Bronchial epithelial cell (primary cell): ENCODE results near the gene IL2RA. TPM values are rescaled to one million over a fixed set of nuclear protein-coding genes. Genes with fewer than 3 reads are reported as not detected.

Source experiments
- DNase-seq: peaks from one replicate; pipeline ENCODE4 v3.0.0-alpha.2; 2010; ENCODE audit warnings: low read depth
- FAIRE-seq: peaks from 2 replicates; lab custom pipeline; 2011; peaks lifted over from hg19 to GRCh38; lab: Jason Lieb, UNC
- H3K27me3 ChIP-seq: 2 replicates; pipeline ENCODE4 v1.5.1; 2011; ENCODE audit warnings: low read length; ENCODE audit not compliant: control insufficient read depth, insufficient read depth
- H3K36me3 ChIP-seq: 2 replicates; pipeline ENCODE4 v1.5.1; 2011; ENCODE audit warnings: low read length; ENCODE audit not compliant: control insufficient read depth, insufficient read depth
- H3K4me3 ChIP-seq: 2 replicates; pipeline ENCODE4 v1.5.1; 2011; ENCODE audit warnings: mild to moderate bottlenecking, low read depth, low read length, control low read depth
- CTCF ChIP-seq: IDR thresholded peaks from 2 replicates; pipeline ENCODE4 v1.5.1; 2011; ENCODE audit warnings: mild to moderate bottlenecking, moderate library complexity, low read length, control low read depth, inconsistent platforms; ENCODE audit not compliant: insufficient read depth, severe bottlenecking
- total RNA-seq: library from RNA; depleted of rRNA; stranded (reverse); fragments of >200 nt; gene quantifications from 2 replicates; pipeline ENCODE4 v1.2.1, GENCODE V29; 2014

Gene IL2RA
- total RNA-seq, 1 donor from 2014 or later: not detected

GRCh38 chr10:5981529-5981928, 80.6 kb downstream of the IL2RA start:
- FAIRE-seq: no peak
- Histone ChIP-seq H3K36me3 (no peaks in the 10 kb centered on the region), H3K27me3 (no peaks in the 10 kb centered on the region), H3K4me3 (no peak overlapping the region)
- DNase-seq: no peak
- TF ChIP-seq CTCF: no peak

GRCh38 chr10:5978230-5978489, 84.0 kb downstream of the IL2RA start:
- DNase-seq (no peak), FAIRE-seq (no peak)
- peak overlapping the region; percentile 89 for H3K4me3 ChIP-seq
- H3K36me3 ChIP-seq: no peaks in the 10 kb centered on the region
- H3K27me3 ChIP-seq: no peaks in the 10 kb centered on the region
- TF ChIP-seq CTCF: no peak

GRCh38 chr10:5977471-5978229, 84.5 kb downstream of the IL2RA start, which contains the start of gene IL15RA:
Gene IL15RA (minus strand): TSS chr10:5977543. CDS start chr10:5977492, 51 bp downstream.
- H3K27me3 ChIP-seq: no peaks in the 10 kb centered on the region
- TF ChIP-seq CTCF: no peak
- H3K36me3 ChIP-seq: no peaks in the 10 kb centered on the region
- DNase-seq (peak; percentile 56), FAIRE-seq (no peak)
- H3K4me3 ChIP-seq: peak within 1 kb of the TSS; percentile 89

- peak overlapping the region; percentile 89 for H3K4me3 ChIP-seq
- no peaks in the 10 kb centered on the region for H3K36me3 ChIP-seq
- H3K27me3 ChIP-seq: no peaks in the 10 kb centered on the region
- FAIRE-seq (no peak), DNase-seq (peak; percentile 5)
- TF ChIP-seq CTCF: no peak
Observed at GRCh38 chr10:5976512-5977470, 85.4 kb downstream of the IL2RA start.

- TF ChIP-seq CTCF: no peak
- no peak for FAIRE-seq
- DNase-seq: no peak
Observed at GRCh38 chr10:5975641-5976473, 86.3 kb downstream of the IL2RA start.

More at GRCh38 chr10:5975641-5976473, 86.3 kb downstream of the IL2RA start:
- H3K4me3 ChIP-seq: peak overlapping the region; percentile 89
- H3K27me3 ChIP-seq: no peaks in the 10 kb centered on the region
- no peaks in the 10 kb centered on the region for H3K36me3 ChIP-seq
